HEK293T (cell line): ENCODE results near the gene HBS1L.

Experiments
- CTBP1 ChIP-seq: fragments of 450-650 bp; IDR thresholded peaks from 2 replicates; pipeline ENCODE4 v1.6.1; 2016; ENCODE audit warnings: borderline replicate concordance
- FOXM1 ChIP-seq: fragments of 450-650 bp; IDR thresholded peaks from 2 replicates; pipeline ENCODE4 v1.6.1; 2017; ENCODE audit warnings: mild to moderate bottlenecking, borderline replicate concordance
- ZNF384 ChIP-seq: fragments of 450-650 bp; IDR thresholded peaks from 2 replicates; pipeline ENCODE4 v1.6.1; 2016

- TF ChIP-seq FOXM1 = no peak
- TF ChIP-seq CTBP1 = no peak
- no peak for TF ChIP-seq ZNF384
Observed at GRCh38 chr6:135006386-135006914, 48.2 kb downstream of the HBS1L start.
